Dermis microvascular lymphatic vessel endothelial cell (primary cell): Measurements from ENCODE around the gene FMN1. TPM values are rescaled to one million over a fixed set of nuclear protein-coding genes. Genes with fewer than 3 reads are reported as not detected.

Source experiments
- DNase-seq, 2 donors: peaks; one replicate each; pipeline versions ENCODE4 v3.0.0 to v3.0.0-alpha.2; 2010; ENCODE audit warnings: low read depth in 2 of 2
- total RNA-seq: library from RNA; depleted of rRNA; stranded (reverse); fragments of >200 nt; gene quantifications from 2 replicates; pipeline ENCODE4 v1.2.1, GENCODE V29; 2014

The FMN1 gene
- total RNA-seq, 1 donor from 2014 or later, result under 0.01 TPM

DNA sequence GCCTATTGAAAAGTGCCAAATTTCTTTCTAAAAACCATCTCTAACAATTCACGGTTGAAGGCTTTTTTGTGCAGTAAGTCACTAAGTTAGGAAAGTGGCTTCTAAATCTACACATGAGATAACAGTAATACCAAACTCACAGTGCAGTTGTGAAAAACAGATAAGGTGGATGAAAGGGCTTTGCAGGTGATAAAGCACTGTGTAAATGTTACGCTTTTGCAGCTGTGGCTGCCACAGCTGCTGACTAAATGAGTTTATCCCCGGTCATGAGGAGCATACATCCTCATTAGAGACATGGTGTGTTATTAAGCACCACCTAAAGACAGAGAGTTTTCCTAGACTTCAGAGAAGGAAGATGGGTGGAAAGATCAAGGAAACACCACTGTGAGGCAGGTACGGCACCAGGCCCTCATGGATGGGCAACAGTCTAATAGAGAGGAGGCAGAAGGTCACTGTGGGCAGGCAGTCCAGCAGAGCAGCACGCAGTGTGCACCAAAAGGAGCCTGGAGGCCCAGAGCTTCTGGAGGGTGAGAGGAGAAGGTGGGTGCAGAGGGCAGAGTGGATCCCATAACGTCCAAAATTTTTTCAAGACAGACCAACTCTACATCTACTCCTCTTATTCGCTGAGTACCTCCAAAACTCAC, 68.5 kb downstream of the FMN1 start:
- no peak for DNase-seq

DNA sequence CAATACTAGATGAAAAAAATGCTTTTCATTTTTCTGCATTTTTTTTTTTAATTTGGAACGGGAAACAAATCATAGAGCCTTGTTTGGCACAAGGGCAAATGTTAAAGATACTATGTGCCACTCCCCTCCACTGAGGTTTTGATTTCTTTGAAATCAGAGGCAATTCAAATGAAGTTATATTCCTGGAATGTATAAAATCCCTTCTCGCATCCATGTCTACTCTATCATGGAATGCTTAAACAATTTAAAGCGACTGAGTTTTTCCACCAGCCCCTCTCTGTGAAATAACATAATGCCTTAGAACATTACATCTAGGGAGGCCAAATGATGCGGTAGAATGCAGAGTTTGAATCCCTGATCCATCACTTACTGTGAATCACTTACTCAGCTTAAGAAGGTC, 69.7 kb downstream of the FMN1 start:
- DNase-seq, result no peak

DNA sequence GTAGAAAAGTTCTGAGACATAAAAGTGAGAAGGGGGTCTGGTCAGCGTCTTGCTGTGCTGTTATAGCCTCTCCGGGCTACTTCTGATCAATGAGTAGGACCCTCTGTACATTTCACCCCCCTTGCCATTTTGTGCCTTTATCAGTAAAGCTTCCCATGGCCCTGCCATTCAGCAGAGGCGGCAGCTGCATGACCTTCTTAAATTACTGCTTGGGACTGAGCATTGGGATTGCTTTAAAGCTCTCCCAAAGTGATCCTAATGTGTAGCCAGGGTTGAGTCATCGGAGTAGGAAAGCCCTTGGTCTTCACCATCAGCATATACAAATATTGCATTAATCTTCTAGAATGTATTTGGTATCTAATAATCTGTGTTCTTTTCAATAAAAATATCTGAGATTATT, 70.2 kb downstream of the FMN1 start:
- no peak for DNase-seq

DNA sequence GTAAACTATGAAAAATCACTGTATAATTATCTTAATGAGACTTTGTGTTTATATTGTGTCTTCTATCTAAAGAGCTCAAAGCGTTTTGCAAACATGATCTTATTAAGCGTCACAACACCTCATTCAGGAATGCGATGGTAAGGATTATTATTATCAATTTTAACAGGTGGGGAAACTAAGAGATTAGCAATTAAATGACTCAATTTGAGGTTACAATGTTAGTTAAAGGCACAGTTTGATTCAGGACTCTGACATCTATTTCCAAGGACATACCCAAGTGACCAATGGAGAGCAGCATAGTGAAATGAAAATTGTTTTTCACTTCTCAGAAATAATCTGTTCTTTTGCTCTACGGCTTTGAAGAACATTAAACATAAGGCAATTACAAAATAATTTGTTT, 74.6 kb downstream of the FMN1 start:
- no peak for DNase-seq

DNA sequence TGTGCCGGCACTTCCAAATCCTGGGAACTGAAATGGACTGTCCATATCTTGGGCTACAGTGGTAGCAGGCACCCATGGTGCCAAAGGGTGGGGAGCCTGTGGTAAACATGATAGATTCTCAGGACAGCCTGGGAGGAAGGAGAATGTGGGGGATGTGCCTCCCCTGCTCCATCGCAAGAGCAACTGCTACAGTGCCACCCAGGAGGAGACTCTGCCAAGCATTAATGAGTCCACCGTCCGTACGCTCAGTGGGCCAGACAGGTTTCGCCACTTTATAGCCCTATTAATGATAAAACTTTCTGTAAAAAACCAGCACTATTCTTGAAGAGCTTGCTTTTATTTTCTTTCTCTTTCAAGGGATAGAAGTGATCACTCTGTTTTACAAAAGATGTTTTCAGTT, 75.2 kb downstream of the FMN1 start:
- DNase-seq, result no peak

DNA sequence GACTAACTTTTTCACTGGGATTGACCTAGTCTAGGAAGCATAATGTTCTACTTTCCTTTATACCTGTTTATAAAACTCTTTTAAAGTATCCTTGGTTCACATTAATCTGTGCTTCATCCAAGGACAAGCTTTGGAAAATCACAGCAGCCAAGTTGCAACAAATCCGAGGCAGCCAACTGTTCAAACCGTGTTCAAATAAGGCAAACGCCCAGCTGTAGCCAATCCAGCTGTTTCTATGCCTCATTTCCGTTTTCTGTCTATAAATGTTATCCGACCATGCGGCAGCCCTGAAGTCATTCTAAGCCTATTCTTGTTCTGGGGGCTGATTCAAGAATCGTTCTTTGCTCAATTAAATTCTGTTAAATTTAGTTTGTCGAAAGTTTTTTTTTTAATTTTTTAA, 78.3 kb downstream of the FMN1 start:
- no peak for DNase-seq

DNA sequence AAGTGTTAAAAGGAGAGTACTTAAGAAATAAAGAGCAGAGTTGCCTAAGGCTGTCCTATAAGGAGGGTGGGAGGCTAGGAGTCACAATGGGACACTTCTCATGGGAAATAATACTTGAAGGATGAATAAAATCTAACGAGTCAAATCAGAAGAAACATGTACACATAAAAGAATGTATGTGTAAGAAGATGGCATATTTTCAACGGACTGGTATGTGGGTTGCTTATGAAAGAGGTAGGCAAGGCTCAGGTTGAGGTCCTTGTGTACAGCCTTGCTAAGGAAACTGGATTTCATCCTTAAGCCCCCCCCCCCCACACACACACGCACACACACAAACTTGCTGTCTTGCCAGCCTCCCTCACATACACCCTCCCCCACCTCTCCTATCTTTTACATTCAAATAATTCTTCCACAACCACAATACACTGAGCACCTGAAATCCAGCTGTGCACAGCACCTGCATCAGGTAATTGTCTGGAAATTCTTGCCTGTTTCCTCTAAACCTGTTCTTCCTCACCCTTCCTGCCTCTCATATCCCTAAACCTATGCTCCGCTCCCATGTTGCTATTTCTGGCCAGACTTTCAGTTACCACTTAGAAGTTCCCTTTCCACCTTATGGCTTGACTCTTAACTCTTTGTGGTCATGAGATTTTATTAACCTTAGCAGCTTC, 79.2 kb downstream of the FMN1 start:
- no peak for DNase-seq

DNA sequence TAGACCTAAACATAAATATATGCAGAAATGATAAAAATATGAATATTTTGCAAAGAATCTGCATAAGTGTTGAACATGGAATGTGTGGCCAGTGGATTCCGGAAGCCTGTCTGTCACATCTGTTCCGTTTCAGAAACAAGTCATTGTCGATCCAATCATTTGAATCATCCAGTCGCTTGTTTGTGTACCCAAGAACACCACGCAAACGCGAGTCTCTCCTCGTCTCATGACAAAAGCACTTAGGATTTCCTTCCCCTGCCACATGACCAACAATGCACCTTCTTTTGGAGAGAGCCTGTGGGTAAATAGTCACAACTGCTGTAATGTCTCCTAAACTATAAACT, 80.2 kb downstream of the FMN1 start:
- peak in 1 of 2 donors; percentile 13 for DNase-seq

DNA sequence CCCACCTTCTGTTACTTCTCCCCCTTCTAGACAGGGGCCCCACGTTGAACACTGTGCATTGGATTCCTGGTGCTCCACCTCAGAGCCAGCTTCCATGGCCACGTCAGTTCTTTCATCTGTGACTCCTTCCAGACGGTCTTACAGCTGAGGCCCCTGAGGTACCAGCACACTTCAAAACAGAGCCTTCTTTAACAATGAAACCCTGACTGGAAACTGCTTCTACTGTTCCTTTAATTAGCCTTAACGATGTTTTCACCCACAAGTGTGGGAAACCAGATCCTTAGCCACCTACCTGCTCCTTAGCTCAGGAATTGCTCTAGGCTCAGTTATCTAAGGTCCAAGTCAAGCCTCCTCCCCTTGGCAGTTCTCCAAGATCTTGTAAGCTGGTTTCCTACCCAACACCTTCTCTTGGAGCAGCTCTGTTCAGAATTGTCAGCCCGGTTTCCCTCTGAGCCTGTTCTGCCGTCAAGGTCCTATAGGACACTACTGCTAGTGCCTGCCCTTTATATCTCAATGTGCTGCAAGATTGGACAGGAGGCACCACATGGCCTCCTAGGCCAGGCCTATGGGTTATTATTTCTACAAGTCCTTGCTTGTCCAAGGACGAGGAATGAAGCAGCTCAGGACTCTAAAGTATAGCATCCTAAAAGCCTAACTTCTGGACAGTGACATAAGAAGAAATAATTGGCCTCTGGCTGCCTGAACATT, 80.7 kb downstream of the FMN1 start:
- no peak for DNase-seq

DNA sequence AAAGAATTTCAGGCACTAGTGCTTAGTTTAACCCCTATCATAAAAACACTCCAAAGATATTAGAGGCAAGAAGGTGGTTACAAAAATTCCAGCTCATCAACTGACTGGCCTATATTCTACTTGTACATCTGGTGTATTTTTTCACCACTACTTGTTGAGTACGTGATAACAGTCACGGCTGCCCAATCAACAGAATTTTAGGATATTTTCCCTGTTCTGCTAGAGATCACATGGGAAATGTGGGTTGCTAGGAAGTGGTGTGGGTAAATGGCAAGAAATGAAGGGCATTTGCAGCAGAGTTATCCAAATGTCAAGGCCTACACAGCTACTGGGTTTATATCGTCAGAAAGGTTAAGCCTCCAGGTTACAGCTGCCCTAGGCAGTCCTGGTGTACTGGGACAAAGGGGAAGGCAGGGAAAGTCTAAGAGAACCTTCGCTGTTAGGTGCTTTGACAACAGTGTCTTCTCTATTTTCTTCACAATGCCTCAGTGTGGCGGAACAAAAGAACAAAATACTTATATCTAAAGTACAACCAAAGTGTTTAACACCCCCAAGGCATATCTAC, 81.9 kb downstream of the FMN1 start:
- DNase-seq, result no peak

DNA sequence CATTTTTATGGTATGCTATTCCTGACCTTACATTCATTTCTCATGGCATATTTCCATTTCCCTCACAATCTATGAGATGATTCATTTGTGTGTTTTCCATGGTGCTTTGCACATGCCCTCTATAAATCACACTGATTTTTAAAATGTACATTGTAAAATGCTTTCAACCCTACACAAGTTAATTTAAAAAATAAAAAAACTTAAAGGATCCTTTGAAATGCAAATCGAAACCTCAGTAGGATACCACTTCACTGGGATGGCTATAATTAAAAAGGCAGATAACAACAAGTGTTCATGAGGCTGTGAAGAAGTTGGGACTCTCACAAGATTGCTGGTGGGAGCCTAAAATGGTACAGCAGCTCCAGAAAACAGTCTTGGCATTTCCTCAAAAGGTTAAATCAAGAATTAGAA, 83.5 kb downstream of the FMN1 start:
- no peak for DNase-seq

DNA sequence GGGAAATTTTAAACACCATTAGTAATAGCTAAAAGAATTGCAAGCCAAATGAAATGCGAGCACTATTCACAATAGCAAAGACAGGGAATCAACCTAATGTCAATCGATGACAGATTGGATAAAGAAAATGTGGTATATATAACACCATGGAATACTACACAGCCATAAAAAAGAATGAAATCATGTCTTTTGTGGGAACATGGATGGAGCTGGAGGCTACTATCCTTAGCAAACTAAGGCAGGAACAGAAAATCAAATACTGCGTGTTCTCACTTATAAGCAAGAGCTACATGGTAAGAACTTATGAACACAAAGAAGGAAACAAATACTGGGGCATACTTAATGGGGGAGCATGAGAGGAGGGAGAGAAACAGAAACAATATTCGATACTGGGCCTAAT, 85.2 kb downstream of the FMN1 start:
- DNase-seq, result no peak

DNA sequence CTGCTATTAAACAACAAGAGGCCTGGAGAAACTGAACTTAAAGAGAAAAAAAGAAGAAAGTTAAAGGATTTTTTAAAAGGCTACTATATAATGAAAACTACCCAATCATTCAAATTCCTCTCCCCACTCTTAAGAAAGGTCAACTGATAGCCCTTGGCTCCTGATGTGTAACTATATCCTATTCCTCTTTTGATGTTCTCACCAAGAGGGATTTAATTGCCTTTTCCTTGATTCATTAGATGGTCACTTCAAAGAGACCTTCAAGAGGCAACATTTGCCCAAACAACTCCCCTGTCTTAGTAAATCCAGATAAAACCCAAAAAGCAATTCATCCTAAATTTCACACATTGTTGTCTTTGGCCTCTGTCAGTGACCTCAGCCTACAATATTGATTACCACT, 86.0 kb downstream of the FMN1 start:
- no peak for DNase-seq

DNA sequence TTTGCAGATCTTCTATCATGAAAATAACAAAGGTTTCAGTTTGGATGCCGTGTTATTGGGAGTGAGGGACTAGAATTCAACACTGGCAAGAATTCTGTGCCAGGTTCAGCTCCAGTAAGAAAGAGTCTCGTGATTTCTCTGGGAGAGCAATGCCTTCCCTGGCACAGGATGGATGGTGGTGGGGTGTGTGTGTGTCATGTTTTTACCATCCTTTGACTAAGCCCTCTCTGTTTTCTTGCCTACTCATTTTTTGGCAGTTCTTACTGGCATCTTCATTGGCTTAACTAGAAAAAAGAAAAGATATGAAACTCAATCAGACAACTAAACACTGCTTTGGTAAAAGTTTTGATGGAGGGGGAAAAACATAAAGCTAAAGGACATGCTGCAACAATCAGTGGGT, 86.6 kb downstream of the FMN1 start:
- DNase-seq, result no peak

DNA sequence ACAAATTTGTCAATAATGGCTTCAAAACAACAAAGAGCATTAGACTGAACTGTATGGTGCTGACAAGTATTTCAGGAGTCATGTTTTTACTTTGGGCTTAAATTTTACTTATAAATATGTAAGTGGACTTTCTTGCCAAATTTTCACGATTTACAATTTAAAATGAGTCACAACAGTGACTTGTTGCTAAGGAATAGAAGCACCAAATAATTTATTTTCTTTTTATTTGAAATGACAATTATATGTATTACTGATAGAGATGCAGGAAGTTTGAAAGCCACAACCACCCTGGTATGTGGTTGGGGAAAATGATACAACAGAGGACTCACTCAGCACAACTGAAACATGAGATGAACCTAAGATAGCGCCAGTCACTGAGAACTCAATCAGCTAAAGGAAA, 90.3 kb downstream of the FMN1 start:
- peak in 1 of 2 donors; percentile 33 for DNase-seq

DNA sequence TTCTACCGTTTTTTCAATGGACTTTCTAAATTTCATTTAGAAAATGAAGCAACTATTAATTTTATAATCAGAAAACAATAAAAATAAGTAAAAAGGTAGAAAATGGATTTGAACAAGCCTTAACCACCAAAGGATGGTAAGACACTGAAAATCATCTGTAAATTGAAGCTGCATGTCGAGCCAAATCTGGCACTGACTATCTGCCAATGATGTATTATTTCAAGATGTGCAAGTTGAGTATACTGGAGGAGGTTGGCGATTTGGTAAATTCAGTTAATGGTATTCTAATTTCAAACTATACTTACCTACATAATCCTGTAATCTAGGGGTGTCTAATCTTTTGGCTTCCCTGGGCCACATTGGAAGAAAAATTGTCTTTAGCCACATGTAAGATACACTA, 93.5 kb downstream of the FMN1 start:
- DNase-seq, result no peak

DNA sequence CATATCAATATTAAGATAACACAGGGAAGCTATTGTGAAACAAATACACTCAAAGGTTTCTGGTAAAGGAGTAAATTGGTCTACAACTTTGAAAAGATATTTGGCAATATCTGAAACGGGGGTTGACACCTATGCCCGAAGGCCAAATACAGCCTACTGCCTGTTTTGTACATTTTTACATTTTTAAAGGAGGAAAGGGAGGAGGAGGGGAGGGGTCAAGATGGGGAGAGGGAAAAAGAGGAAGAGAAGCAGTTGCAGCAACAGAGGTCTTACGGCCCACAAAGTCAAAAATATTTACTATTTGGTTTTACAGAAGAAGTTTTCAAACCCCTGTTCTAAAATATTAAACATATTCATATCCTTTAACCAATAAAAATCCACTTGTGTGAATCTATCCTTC, 94.2 kb downstream of the FMN1 start:
- no peak for DNase-seq

DNA sequence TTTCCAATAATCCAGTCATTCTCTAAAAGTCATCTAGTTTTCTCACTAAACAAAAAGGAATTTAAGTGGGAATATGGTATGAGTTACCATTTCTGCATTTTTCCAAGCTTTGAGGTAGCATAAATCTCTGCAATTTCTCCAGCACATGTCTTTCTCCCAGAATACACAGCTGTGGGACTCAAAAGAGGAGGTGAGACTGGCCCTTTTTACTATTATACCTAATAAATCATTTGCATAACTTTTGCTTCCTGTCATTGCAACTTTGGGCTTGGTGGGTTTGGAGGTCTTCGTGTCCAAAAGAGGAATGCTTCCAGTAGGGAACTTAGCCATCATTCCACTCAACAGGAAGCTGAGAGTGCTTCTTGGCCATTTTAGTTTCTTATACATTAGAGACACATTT, 94.8 kb downstream of the FMN1 start:
- DNase-seq, result no peak

DNA sequence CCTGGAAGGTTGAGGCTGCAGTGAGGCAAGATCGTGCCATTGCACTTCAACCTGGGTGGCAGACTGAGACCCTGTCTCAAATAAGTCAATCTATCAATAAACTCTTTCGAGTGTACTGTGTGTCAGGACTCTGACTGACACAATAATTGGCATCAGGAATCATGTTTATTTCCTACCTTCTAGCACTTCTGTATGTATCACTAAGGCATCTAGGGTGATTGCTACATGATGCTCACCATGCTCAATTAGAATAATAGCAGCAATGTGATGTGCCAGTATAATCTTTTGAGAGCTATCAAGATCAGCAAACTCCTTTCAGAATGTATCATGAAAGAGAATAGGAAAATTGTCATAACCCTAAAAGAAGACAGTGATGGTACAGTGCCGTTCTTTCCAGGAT, 95.3 kb downstream of the FMN1 start:
- no peak for DNase-seq

DNA sequence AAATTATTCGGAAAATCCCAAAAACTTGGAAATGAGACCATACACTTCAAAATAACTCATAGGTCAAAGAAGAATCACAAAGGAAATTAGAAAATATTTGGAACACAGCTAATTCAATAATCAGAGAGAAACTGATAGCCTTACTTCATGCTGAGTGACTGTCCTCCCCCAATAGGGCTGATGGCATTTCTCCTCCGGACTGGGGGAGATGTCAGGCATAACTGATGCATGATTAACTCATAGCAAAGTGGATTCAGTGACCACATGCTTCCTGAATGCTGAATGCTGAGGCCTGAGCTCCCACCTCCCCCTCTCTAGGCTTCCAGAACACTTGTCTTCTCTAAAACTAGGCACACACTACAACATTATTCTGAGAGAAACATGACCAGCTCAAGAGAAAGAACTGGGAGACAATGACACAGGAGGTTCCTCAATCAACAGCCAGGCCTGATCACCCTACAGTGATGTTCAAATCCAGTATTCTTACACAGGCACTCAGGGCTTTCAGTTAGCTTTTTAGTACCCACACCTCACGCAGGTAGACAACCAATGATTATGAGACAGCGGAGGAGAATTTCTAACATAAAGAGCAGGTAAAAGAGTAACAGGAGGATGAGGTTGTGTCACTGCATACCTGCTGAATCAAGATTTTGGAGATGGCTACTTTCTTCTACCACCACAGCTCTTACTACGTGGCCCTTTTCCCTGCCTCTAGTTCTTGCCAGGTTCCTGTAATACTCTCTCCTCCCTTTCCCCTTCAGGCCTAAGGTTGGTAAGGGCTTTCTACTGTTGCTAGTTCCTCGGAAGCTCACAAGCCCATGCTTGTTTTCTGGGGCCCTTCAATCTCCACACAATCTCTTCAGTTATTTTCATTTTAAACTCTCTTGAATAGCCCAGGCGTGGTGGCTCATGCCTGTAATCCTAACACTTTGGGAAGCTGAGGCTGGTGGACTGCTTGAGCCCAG, 96.1 kb downstream of the FMN1 start:
- DNase-seq, result peak in 1 of 2 donors; percentile 24

DNA sequence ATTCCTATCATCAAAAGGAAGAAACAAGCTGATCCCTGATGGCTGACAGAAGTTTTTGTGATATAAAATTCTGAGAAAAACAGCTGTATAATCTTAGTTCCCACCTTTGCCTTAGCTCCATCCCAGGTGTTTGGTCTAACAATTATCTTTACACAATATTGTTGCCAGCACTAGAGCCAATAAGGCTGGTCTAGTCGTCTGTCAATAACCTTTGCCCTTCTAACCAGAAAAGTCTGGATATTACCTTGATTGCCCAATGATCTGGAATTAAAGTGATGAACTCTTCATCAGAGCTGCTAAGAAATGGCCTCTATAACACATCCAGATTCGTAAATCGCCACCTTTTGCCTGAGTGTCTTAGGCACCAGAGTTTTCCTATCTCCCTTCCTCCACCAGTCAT, 98.4 kb downstream of the FMN1 start:
- DNase-seq, result no peak

DNA sequence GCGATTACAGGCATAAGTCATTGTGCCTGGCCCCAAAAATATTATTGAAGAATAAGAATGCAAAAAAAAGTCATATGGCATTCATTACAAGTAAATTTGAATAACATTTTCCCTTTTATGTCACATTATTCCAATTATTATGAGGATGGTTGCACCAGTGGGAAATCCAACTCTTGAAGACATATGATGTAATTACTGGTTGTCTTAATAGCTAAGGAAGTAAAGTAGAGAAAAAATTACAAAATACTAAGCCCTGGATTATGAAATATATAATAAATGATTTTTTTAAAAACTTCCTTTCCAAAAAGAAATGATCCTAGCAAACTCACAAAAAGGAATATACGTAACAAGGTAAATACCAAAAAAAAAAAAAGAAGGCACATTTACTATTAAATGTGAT, 98.9 kb downstream of the FMN1 start:
- no peak for DNase-seq
